PC-3 (cell line): ENCODE data around the gene MYLK4.

Experiments
- EZH2 ChIP-seq: fragments of 300-600 bp; sonication (generic); IDR thresholded peaks from one replicate; pipeline ENCODE4 v1.6.1; 2017; ENCODE audit warnings: antibody characterized with exemption, mild to moderate bottlenecking, low read length; ENCODE audit not compliant: unreplicated experiment
- EZH2phosphoT487 ChIP-seq: fragments of 300-600 bp; sonication (generic); IDR thresholded peaks from 2 replicates; pipeline ENCODE4 v1.6.1; 2018; ENCODE audit warnings: mild to moderate bottlenecking, antibody characterized with exemption, low read length, borderline replicate concordance
- TF ChIP-seq, protein P1 (sequence below): fragments of 300-600 bp; sonication (generic); conservative IDR thresholded peaks from 2 replicates; pipeline ENCODE4 v1.5.1; 2017; ENCODE audit warnings: antibody characterized with exemption, low read depth, mild to moderate bottlenecking, low read length

DNA sequence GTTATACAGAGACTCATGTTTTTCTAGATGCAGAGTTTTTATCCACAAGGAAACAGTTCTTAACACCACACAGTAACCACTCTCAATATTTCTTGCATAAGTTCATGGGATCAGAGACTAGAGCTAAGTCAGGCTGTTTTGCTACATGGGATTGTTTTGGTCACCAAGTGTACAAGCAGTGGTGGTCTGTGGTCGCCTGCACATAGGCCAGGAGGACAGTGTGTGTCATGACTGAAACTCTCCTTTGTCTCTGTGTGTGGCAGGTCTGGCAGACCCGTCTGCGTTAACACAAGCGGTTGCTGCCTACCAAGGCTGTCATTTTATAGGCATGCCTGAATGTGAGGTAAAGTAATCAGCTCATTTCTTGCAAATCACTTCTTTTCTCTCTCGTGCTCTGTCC, 33.3 kb upstream of the MYLK4 start:
- TF ChIP-seq, protein P1, sequence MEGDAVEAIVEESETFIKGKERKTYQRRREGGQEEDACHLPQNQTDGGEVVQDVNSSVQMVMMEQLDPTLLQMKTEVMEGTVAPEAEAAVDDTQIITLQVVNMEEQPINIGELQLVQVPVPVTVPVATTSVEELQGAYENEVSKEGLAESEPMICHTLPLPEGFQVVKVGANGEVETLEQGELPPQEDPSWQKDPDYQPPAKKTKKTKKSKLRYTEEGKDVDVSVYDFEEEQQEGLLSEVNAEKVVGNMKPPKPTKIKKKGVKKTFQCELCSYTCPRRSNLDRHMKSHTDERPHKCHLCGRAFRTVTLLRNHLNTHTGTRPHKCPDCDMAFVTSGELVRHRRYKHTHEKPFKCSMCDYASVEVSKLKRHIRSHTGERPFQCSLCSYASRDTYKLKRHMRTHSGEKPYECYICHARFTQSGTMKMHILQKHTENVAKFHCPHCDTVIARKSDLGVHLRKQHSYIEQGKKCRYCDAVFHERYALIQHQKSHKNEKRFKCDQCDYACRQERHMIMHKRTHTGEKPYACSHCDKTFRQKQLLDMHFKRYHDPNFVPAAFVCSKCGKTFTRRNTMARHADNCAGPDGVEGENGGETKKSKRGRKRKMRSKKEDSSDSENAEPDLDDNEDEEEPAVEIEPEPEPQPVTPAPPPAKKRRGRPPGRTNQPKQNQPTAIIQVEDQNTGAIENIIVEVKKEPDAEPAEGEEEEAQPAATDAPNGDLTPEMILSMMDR: no peak
- TF ChIP-seq EZH2 (no peak), EZH2phosphoT487 (no peak)
